ENCODE data around the gene HCN2.
"Not testable (repeated sequence)": the region's sequence is repeated elsewhere in the genome, so short reads cannot be mapped to it uniquely, and the experiment has no call there.

Gene HCN2

GRCh38 chr19:607301-608154 is 17.8 kb downstream of the HCN2 start:
- no peak for FAIRE-seq

DNA sequence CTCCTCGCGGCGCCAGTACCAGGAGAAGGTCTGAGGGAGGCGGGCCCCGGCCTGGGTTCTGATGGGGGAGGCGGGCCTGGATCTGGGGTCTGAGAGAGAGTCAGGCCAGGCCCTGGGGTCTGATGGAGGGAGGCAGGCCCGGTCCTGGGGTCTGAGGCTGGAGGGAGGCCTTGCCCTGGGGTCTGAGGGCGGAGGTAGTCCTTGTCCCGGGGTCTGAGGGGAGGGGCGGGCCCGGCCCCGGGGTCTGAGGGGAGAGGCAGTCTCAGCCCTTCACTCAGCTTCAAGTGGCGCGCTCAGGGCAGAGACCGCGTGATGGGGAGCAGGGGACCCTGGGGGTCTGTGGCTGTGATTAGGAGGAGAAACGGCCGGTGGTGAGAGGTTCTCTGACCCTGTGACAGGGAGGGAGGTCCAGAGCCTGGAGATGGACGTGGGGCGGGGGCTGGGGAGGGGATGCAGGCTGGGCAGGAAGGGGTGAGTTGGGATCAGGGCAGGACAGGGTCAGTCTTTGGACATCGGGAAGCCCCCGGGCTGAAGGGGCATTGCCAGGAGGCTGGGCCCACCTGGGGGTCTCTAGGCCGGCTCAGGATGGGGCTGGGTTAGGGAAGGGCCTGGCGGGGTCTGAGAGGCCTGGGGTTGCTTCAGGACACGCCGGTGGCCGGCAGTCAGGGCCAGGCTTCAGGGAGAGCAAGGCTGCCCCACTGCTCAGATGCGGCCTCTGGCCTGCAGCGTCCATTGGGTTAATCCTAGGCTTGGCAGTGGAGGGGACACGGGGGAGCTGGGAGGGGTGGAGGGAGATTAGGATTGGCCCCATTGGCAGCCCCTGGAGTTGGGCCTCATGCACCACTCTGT is 18.7 kb downstream of the HCN2 start:
- no peak for FAIRE-seq

DNA sequence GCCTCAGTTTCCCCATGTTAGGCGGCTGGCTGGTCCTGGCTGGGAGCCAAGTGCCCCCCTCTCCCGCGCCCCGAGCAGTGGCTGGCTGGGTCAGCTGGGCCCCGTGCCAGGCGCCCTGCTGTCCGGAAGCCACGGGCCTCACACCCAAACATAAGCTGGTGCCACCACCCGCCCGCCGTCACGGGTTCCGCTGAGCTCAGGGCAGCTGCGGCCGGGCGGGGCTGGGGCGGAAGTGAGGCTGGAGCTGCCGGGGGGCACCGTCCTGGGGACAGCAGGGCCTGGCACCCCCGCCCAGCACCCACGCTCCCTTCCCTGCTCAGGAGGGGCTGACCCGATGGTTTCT is 19.3 kb downstream of the HCN2 start:
- FAIRE-seq = no peak

DNA sequence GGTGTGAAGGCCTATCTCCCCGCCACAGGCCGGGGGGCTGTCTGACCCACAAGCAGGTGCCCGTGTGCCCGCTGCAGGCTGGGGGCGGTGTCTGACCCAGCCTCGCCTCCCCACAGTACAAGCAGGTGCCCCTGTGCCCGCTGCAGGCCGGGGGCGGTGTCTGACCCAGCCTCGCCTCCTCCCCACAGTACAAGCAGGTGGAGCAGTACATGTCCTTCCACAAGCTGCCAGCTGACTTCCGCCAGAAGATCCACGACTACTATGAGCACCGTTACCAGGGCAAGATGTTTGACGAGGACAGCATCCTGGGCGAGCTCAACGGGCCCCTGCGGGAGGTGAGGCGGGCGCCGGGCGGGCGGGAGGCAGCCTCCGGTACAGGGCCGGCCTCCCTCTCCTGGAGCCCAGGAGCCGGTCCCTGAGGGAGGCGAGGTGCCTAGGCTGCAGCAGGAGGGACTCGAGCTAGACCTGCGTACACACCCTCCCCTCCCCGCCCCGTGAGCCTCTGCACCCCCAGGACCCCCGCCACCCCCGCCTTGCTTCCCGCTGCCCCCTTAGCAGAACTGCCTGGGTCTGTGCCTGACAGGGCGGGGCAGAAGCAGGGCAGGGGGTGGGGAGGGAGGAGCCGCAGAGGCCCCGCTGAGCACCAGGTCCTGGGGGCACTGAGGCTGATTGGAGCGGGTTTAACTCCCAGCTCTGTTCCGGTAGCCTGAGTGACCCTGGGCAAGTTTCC is 20.6 kb downstream of the HCN2 start:
- FAIRE-seq = no peak

- FAIRE-seq = no peak
Observed at GRCh38 chr19:610801-611480, 21.3 kb downstream of the HCN2 start.

GRCh38 chr19:611481-611868 is 21.8 kb downstream of the HCN2 start:
- FAIRE-seq = no peak

- FAIRE-seq = no peak
Observed at GRCh38 chr19:612941-613340, 23.3 kb downstream of the HCN2 start.

- FAIRE-seq = no peak
Observed at GRCh38 chr19:613732-614567, 24.3 kb downstream of the HCN2 start.

- no peak for FAIRE-seq
Observed at GRCh38 chr19:615619-616018, 25.9 kb downstream of the HCN2 start.

DNA sequence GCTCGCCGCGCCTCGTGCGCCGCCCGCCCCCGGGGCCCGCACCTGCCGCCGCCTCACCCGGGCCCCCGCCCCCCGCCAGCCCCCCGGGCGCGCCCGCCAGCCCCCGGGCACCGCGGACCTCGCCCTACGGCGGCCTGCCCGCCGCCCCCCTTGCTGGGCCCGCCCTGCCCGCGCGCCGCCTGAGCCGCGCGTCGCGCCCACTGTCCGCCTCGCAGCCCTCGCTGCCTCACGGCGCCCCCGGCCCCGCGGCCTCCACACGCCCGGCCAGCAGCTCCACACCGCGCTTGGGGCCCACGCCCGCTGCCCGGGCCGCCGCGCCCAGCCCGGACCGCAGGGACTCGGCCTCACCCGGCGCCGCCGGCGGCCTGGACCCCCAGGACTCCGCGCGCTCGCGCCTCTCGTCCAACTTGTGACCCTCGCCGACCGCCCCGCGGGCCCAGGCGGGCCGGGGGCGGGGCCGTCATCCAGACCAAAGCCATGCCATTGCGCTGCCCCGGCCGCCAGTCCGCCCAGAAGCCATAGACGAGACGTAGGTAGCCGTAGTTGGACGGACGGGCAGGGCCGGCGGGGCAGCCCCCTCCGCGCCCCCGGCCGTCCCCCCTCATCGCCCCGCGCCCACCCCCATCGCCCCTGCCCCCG is 26.5 kb downstream of the HCN2 start:
- no peak for FAIRE-seq

DNA sequence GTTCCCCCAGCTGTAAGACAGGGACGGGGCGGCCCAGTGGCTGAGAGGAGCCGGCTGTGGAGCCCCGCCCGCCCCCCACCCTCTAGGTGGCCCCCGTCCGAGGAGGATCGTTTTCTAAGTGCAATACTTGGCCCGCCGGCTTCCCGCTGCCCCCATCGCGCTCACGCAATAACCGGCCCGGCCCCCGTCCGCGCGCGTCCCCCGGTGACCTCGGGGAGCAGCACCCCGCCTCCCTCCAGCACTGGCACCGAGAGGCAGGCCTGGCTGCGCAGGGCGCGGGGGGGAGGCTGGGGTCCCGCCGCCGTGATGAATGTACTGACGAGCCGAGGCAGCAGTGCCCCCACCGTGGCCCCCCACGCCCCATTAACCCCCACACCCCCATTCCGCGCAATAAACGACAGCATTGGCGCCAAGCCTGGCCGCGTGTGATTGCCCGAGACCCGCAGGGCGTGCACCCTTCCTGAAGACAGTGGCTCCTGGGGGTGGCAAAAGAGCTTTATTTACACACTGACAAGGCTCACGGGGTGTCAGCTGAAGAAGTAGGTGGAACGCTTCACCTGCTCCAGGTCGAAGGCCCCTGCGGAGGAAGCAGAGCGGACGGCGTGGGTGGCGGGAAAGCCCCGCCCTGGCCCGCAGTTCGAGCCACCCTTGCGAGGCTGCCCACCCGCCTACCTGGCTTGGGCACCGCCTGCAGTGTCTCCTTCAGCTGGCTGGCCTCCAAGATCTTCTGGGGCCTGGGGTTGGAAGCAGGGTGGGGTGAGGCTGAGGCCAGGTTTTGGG is 27.3 kb downstream of the HCN2 start:
- FAIRE-seq = no peak

- no peak for FAIRE-seq
Observed at GRCh38 chr19:617551-618246, 28.0 kb downstream of the HCN2 start.

DNA sequence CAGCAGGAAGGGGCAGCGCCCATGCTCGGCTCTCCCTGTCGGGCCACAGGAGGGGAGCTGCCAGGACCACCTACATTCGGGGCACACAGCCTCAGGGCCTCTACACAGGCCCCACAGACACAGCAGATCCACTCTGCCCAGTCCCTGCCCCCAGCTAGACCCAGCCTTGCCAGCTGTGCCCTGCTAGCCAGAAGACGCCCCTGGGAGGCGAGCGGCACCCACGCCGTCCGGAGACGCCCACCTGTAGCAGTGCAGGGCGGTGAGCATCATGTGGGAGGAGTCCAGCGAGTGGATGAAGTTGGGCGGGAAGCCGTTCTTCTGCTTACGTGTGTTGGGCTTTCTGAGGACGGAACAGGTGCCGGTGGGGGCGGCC is 28.6 kb downstream of the HCN2 start:
- no peak for FAIRE-seq

- no peak for FAIRE-seq
Observed at GRCh38 chr19:618674-619285, 29.1 kb downstream of the HCN2 start.

DNA sequence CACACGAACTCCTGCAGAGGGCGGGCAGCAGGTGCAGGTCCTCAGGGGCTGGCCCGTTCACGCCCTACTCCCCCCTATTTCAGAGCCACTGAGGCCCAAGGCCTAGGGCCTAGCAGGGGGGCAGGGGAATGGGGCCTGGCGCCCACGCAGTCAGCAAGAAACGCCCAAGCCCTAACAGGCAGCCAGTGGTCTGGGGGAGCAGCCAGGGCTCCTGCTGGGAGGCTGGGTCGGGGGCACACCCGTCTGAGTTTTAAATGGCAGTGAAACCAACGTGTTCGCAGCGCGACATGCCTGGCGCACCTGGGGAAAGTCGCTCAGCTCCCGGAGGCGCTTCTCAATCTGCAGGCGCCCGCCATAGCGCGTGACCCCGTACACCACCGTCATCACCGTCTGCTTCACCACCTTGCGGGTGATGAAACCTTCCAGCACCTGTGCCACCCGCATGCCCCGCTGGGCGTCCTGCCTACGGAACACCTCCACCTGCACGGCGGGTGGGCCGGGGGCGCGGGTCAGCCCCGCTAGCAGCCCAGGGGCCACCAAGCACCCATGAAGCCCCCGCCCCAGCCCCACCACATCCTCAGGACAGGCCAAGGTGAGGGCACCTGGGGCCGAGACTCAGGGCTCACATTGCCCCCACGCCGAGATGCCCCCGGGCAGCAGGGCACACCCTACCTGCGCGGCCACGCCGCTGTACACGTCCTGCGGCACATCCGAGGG is 29.8 kb downstream of the HCN2 start:
- FAIRE-seq = no peak

- FAIRE-seq = no peak
Observed at GRCh38 chr19:620166-620862, 30.6 kb downstream of the HCN2 start.

- FAIRE-seq = not testable (repeated sequence)
Observed at GRCh38 chr19:621191-621590, 31.5 kb downstream of the HCN2 start.

GRCh38 chr19:621819-622218 is 32.1 kb downstream of the HCN2 start:
- FAIRE-seq = no peak

All from islet of Langerhans (tissue), 1 donor.